ENCODE measurements around the gene PSORS1C2.

GRCh38 chr6:31125162-31125561 lies 13.7 kb downstream of the PSORS1C2 start:
- no peak for TF ChIP-seq REST (IDR thresholded peaks at IDR 0.05)
- no peak for TF ChIP-seq CHD4 (IDR thresholded peaks at IDR 0.05; ENCODE audit: borderline replicate concordance)
- no peak for TF ChIP-seq MYC (IDR thresholded peaks at IDR 0.05; ENCODE audit: borderline replicate concordance, low read length)
- TF ChIP-seq FOSB (CRISPR knock-in tag; IDR thresholded peaks at IDR 0.05), result no peak
- TF ChIP-seq CTCF (IDR thresholded peaks at IDR 0.05), result no peak

Data from A549 (cell line).